HCT116 (cell line): Measurements from ENCODE around the gene RAB39A. TPM values are rescaled to one million over a fixed set of nuclear protein-coding genes. Genes with fewer than 3 reads are reported as not detected.

Experiments used
- ATAC-seq: fragments of 200-7000 bp; cut with Tn5 transposase; 2 replicates; pipeline ENCODE4 v1.9.1; 2020; ENCODE audit warnings: mild to moderate bottlenecking, moderate library complexity
- BruUV-seq: library from RNA; stranded (reverse); fragments of 400-500 nt; replicated peaks from 2 replicates; lab custom pipeline; 2021; lab: Mats Ljungman, UMichigan
- CTCF ChIA-PET: fragments of 300-600 bp; sonication (Branson Sonifier 250); formaldehyde crosslinking; loops from one replicate; lab custom pipeline; 2021; ENCODE audit warnings: antibody characterized with exemption; lab: Charles Lee
- POLR2A ChIA-PET: fragments of 300-600, 350-600 bp; sonication (Branson Sonifier 250); formaldehyde crosslinking; loops from one replicate; lab custom pipeline; 2021; ENCODE audit warnings: antibody characterized with exemption; lab: Charles Lee
- RAD21 ChIA-PET, 2 experiments: fragments of 300-600 bp; sonication (Branson Sonifier 250); formaldehyde crosslinking; loops; one replicate each; lab custom pipeline; 2023; ENCODE audit warnings: low total read pairs in 2 of 2; ENCODE audit not compliant: uncharacterized antibody in 2 of 2, unreplicated experiment in 2 of 2, low non-redundant PET in 1 of 2; lab: Charles Lee
- DNase-seq: peaks from one replicate; pipeline ENCODE4 v3.0.0-alpha.2; 2010; ENCODE audit warnings: low read depth, low spot score
- H2AFZ ChIP-seq: fragments of 200-600 bp; shearing (Covaris generic), sonication (generic); 2 replicates; pipeline ENCODE4 v1.6.1; 2017; ENCODE audit warnings: low read depth, mixed run types, mixed read lengths, antibody characterized with exemption, low read length; ENCODE audit not compliant: poor library complexity, severe bottlenecking
- H3K27ac ChIP-seq: 2 replicates; pipeline ENCODE4 v1.5.1; 2012; ENCODE audit warnings: low read depth, low read length
- H3K27me3 ChIP-seq: fragments of 200-600 bp; sonication (generic); 2 replicates; pipeline ENCODE4 v1.6.1; 2016; ENCODE audit warnings: mixed run types, low read length, mixed read lengths; ENCODE audit not compliant: insufficient read depth
- H3K36me3 ChIP-seq, 2 experiments: fragments of 200-500 bp in 1 of 2; fragments of 200-600 bp in 1 of 2; sonication (Bioruptor generic) in 1 of 2; sonication (generic) in 1 of 2; 2 replicates each; pipeline versions ENCODE4 v1.5.1 to v1.6.1; 2014 to 2016; ENCODE audit warnings: low read length in 2 of 2, inconsistent platforms in 1 of 2, mixed read lengths in 1 of 2, mixed run types in 1 of 2; ENCODE audit not compliant: insufficient read depth in 2 of 2, control insufficient read depth in 1 of 2
- H3K4me1 ChIP-seq, 2 experiments: fragments of 200-600 bp in 1 of 2; sonication (generic) in 1 of 2; 2 replicates each; pipeline versions ENCODE4 v1.5.1 to v1.6.1; 2012 to 2017; ENCODE audit warnings: low read length in 2 of 2, inconsistent platforms in 1 of 2, mild to moderate bottlenecking in 1 of 2, mixed read lengths in 1 of 2, mixed run types in 1 of 2, moderate library complexity in 1 of 2; ENCODE audit not compliant: insufficient read depth in 2 of 2, control insufficient read depth in 1 of 2
- H3K4me2 ChIP-seq: fragments of 200-600 bp; sonication (generic); 2 replicates; pipeline ENCODE4 v1.6.1; 2017; ENCODE audit warnings: mixed run types, low read length, mixed read lengths
- H3K4me3 ChIP-seq, 2 experiments: fragments of 200-600 bp in 1 of 2; sonication (generic) in 1 of 2; replicated peaks in 1 of 2; 2 replicates each; pipeline ENCODE4 v1.5.1; 2011 to 2016; ENCODE audit warnings: low read length in 2 of 2, control low read depth in 1 of 2, low read depth in 1 of 2, mild to moderate bottlenecking in 1 of 2, mixed read lengths in 1 of 2, mixed run types in 1 of 2
- H3K79me2 ChIP-seq: fragments of 200-600 bp; sonication (generic); 2 replicates; pipeline ENCODE4 v1.6.1; 2017; ENCODE audit warnings: mild to moderate bottlenecking, mixed run types, low read length, moderate library complexity, mixed read lengths; ENCODE audit not compliant: insufficient read depth
- H3K9ac ChIP-seq: fragments of 200-600 bp; sonication (generic); 2 replicates; pipeline ENCODE4 v1.6.1; 2016; ENCODE audit warnings: low read length, mixed read lengths
- H3K9me2 ChIP-seq: fragments of 200-600 bp; sonication (generic), shearing (Covaris generic); 2 replicates; pipeline ENCODE4 v1.6.1; 2017; ENCODE audit warnings: mixed run types, mild to moderate bottlenecking, moderate library complexity; ENCODE audit not compliant: insufficient read depth
- H3K9me3 ChIP-seq, 2 experiments: fragments of 200-500 bp in 1 of 2; fragments of 200-600 bp in 1 of 2; sonication (Bioruptor generic) in 1 of 2; sonication (generic) in 1 of 2; 2 replicates each; pipeline ENCODE4 v1.6.1; 2014 to 2017; ENCODE audit warnings: low read length in 2 of 2, mixed read lengths in 2 of 2, inconsistent platforms in 1 of 2, low read depth in 1 of 2, mild to moderate bottlenecking in 1 of 2, mixed run types in 1 of 2, moderate library complexity in 1 of 2; ENCODE audit not compliant: control insufficient read depth in 1 of 2, insufficient read depth in 1 of 2
- H4K20me1 ChIP-seq: fragments of 200-600 bp; sonication (generic), shearing (Covaris generic); 2 replicates; pipeline ENCODE4 v1.6.1; 2017; ENCODE audit warnings: mixed run types, mild to moderate bottlenecking, moderate library complexity; ENCODE audit not compliant: insufficient read depth
- EGR1 ChIP-seq: IDR thresholded peaks from 2 replicates; pipeline ENCODE4 v1.6.1; 2012; ENCODE audit warnings: low read depth
- EZH2 ChIP-seq: fragments of 200-600 bp; sonication (generic); IDR thresholded peaks from 2 replicates; pipeline ENCODE4 v1.6.1; 2017; ENCODE audit warnings: antibody characterized with exemption, mixed run types
- EZH2phosphoT487 ChIP-seq: fragments of 200-600 bp; IDR thresholded peaks from 2 replicates; pipeline ENCODE4 v1.6.1; 2018; ENCODE audit warnings: antibody characterized with exemption, borderline replicate concordance
- FOSL1 ChIP-seq: IDR thresholded peaks from 2 replicates; pipeline ENCODE4 v1.6.1; 2012; ENCODE audit warnings: low read depth
- JUND ChIP-seq: IDR thresholded peaks from 2 replicates; pipeline ENCODE4 v1.6.1; 2012
- POLR2A ChIP-seq: IDR thresholded peaks from 2 replicates; pipeline ENCODE4 v1.7.0; 2011; ENCODE audit warnings: borderline replicate concordance; ENCODE audit not compliant: insufficient read depth, insufficient read length; ENCODE audit errors: extremely low read depth
- POLR2AphosphoS5 ChIP-seq: IDR thresholded peaks from 2 replicates; pipeline ENCODE4 v1.6.1; 2011; ENCODE audit warnings: mild to moderate bottlenecking, low read depth, low read length, moderate library complexity
- RAD21 ChIP-seq: IDR thresholded peaks from 2 replicates; pipeline ENCODE4 v1.6.1; 2012; ENCODE audit warnings: low read depth, mild to moderate bottlenecking
- SIN3A ChIP-seq: IDR thresholded peaks from 2 replicates; pipeline ENCODE4 v1.6.1; 2012; ENCODE audit warnings: low read depth
- SP1 ChIP-seq: IDR thresholded peaks from 2 replicates; pipeline ENCODE4 v1.6.1; 2012; ENCODE audit warnings: low read depth
- ZFX ChIP-seq: fragments of 450-650 bp; IDR thresholded peaks from 2 replicates; pipeline ENCODE4 v1.6.1; 2017
- ZNF274 ChIP-seq: fragments of 200-500 bp; sonication (Bioruptor generic); IDR thresholded peaks from 2 replicates; pipeline ENCODE4 v1.6.1; 2014; ENCODE audit warnings: mild to moderate bottlenecking, low read depth, low read length, inconsistent platforms
- intact Hi-C: fragments of 100-400 bp; cut with micrococcal nuclease; formaldehyde crosslinking; loops from 2 replicates; pipeline ENCODE4 v1.10.0; 2022
- total RNA-seq: library from RNA; stranded (reverse); gene quantifications from one replicate; pipeline ENCODE4 v1.2.1, GENCODE V29; 2021; ENCODE audit not compliant: unreplicated experiment
- TF ChIP-seq, protein P1 (sequence below), 3 experiments: fragments of 200-600 bp in 1 of 3; sonication (generic) in 1 of 3; IDR thresholded peaks in 2 of 3; conservative IDR thresholded peaks in 1 of 3; 2 replicates each; pipeline ENCODE4 v1.5.1; 2012 to 2017; ENCODE audit warnings: low read depth in 2 of 3, low read length in 2 of 3, antibody characterized with exemption in 1 of 3, borderline replicate concordance in 1 of 3, control low read depth in 1 of 3, mild to moderate bottlenecking in 1 of 3, mixed read lengths in 1 of 3, mixed run types in 1 of 3, moderate library complexity in 1 of 3; ENCODE audit not compliant: insufficient read depth in 1 of 3
- TF ChIP-seq, protein P2 (sequence below): IDR thresholded peaks from 2 replicates; pipeline ENCODE4 v1.6.1; 2012; ENCODE audit warnings: low read depth
- TF ChIP-seq, protein P3 (sequence below): IDR thresholded peaks from 2 replicates; pipeline ENCODE4 v1.6.1; 2012

The RAB39A gene
- total RNA-seq, 1 experiment from 2014 or later: not detected

DNA sequence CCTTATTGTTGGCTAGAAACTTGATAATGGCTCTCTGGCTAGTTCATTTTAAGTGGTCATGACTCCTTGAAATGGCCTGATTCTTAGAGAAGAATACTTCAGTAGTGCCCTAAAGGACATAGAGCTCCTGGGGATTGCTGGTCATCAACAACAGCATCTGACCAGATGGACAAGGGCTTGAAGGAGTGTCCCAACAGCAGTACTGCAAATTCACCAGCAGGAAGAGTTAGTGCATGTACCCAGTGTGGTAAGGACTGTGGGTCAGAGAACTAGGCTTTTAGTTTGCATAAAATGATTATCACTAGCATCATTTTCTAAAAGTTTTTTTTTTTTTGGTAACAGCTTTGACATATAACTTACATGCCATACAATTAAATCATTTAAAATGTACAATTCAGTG lies 41.0 kb downstream of the RAB39A start:
- Histone ChIP-seq H3K79me2 (no peaks in the 10 kb centered on the region), H4K20me1 (no peaks in the 10 kb centered on the region), H3K9me3 (no peaks in the 10 kb centered on the region), H3K9ac (no peak overlapping the region), H3K27me3 (no peaks in the 10 kb centered on the region), H3K27ac (no peak overlapping the region)
- CTCF ChIA-PET: interaction anchor here (0.7 to 1.1 kb wide), 2 partner anchors 20 to 31 kb away, joined by 3 read pairs; no protein-coding TSS in a partner anchor
- DNase-seq: peak; percentile 7
- no TSS peak for BruUV-seq
- POLR2A ChIA-PET: no interaction called here
- no peak for TF ChIP-seq SP1
- TF ChIP-seq, protein P1, sequence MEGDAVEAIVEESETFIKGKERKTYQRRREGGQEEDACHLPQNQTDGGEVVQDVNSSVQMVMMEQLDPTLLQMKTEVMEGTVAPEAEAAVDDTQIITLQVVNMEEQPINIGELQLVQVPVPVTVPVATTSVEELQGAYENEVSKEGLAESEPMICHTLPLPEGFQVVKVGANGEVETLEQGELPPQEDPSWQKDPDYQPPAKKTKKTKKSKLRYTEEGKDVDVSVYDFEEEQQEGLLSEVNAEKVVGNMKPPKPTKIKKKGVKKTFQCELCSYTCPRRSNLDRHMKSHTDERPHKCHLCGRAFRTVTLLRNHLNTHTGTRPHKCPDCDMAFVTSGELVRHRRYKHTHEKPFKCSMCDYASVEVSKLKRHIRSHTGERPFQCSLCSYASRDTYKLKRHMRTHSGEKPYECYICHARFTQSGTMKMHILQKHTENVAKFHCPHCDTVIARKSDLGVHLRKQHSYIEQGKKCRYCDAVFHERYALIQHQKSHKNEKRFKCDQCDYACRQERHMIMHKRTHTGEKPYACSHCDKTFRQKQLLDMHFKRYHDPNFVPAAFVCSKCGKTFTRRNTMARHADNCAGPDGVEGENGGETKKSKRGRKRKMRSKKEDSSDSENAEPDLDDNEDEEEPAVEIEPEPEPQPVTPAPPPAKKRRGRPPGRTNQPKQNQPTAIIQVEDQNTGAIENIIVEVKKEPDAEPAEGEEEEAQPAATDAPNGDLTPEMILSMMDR (IDR thresholded peaks at IDR 0.05 in 2 of 3, conservative IDR thresholded peaks at IDR 0.05 in 1 of 3; ENCODE audit: borderline replicate concordance in 1 of 3, insufficient read depth in 1 of 3, low read depth in 2 of 3, low read length in 2 of 3): 0 out of 6 replicates have a peak, but pooled peaks of 2 of the 3 experiments have one; percentile 11 to 13
- TF ChIP-seq, all 23 proteins: peak for 1
- Histone ChIP-seq H3K9me2 (no peaks in the 10 kb centered on the region), H3K4me2 (no peak overlapping the region), H3K4me3 (no peak overlapping the region), H3K36me3 (no peaks in the 10 kb centered on the region), H3K4me1 (no peaks in the 10 kb centered on the region), H2AFZ (no peak overlapping the region)
- peak; percentile 83 for ATAC-seq
- RAD21 ChIA-PET: no interaction called here
- intact Hi-C loops: no loop called here

DNA sequence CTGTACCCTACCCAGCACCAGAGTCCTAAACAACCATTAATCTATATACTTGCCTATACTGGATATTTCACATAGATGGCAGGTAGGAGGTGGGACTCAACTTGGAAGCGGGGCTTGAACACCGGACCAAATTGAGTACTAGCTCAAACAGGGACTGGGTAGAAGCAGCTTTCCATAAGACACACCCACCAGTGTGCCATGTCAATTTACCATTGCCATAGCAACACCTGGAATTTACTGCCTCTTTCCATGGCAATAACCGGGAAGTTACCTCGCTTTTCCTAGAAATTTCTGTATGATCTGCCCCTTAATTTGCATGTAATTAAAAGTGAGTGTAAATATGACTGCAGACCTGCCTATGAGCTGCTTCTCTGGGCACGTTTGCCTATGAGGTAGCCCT lies 41.8 kb downstream of the RAB39A start:
- POLR2A ChIA-PET: no interaction called here
- Histone ChIP-seq H3K27ac (no peak overlapping the region), H3K4me3 (no peak overlapping the region), H3K79me2 (no peaks in the 10 kb centered on the region), H3K27me3 (no peaks in the 10 kb centered on the region), H3K4me2 (no peak overlapping the region), H4K20me1 (no peaks in the 10 kb centered on the region), H3K4me1 (no peaks in the 10 kb centered on the region), H3K36me3 (no peaks in the 10 kb centered on the region), H2AFZ (no peak overlapping the region), H3K9me2 (no peaks in the 10 kb centered on the region), H3K9ac (no peak overlapping the region), H3K9me3 (no peaks in the 10 kb centered on the region)
- no TSS peak for BruUV-seq
- intact Hi-C loops: no loop called here
- CTCF ChIA-PET: no interaction called here
- DNase-seq: no peak
- no peak for ATAC-seq
- RAD21 ChIA-PET: no interaction called here
- TF ChIP-seq, protein P2, sequence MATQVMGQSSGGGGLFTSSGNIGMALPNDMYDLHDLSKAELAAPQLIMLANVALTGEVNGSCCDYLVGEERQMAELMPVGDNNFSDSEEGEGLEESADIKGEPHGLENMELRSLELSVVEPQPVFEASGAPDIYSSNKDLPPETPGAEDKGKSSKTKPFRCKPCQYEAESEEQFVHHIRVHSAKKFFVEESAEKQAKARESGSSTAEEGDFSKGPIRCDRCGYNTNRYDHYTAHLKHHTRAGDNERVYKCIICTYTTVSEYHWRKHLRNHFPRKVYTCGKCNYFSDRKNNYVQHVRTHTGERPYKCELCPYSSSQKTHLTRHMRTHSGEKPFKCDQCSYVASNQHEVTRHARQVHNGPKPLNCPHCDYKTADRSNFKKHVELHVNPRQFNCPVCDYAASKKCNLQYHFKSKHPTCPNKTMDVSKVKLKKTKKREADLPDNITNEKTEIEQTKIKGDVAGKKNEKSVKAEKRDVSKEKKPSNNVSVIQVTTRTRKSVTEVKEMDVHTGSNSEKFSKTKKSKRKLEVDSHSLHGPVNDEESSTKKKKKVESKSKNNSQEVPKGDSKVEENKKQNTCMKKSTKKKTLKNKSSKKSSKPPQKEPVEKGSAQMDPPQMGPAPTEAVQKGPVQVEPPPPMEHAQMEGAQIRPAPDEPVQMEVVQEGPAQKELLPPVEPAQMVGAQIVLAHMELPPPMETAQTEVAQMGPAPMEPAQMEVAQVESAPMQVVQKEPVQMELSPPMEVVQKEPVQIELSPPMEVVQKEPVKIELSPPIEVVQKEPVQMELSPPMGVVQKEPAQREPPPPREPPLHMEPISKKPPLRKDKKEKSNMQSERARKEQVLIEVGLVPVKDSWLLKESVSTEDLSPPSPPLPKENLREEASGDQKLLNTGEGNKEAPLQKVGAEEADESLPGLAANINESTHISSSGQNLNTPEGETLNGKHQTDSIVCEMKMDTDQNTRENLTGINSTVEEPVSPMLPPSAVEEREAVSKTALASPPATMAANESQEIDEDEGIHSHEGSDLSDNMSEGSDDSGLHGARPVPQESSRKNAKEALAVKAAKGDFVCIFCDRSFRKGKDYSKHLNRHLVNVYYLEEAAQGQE: no peak
- TF ChIP-seq RAD21: no peak
- TF ChIP-seq EGR1: no peak
- TF ChIP-seq, protein P3, sequence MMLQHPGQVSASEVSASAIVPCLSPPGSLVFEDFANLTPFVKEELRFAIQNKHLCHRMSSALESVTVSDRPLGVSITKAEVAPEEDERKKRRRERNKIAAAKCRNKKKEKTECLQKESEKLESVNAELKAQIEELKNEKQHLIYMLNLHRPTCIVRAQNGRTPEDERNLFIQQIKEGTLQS: no peak
- TF ChIP-seq EZH2phosphoT487: no peak
- no peak for TF ChIP-seq ZFX
- no peak for TF ChIP-seq POLR2A
- no peak for TF ChIP-seq JUND
- TF ChIP-seq POLR2AphosphoS5: no peak
- no peak for TF ChIP-seq EZH2
- TF ChIP-seq ZNF274: no peak
- TF ChIP-seq FOSL1: no peak
- TF ChIP-seq SIN3A: no peak
